G401 (cell line): ENCODE results near the gene IER5. TPM values are rescaled to one million over a fixed set of nuclear protein-coding genes. Genes with fewer than 3 reads are reported as not detected.
"Not testable (repeated sequence)": the region's sequence is repeated elsewhere in the genome, so short reads cannot be mapped to it uniquely, and the experiment has no call there.

Experiments
- DNase-seq: peaks from one replicate; pipeline ENCODE4 v3.0.0-alpha.2; 2015; ENCODE audit warnings: low spot score
- in situ Hi-C: cut with HindIII; loops from 2 replicates; pipeline ENCODE4 v1.10.0; 2016; ENCODE audit warnings: low sequenced_read_pairs, mixed read lengths
- total RNA-seq: library from RNA; depleted of rRNA; stranded (reverse); fragments of >200 nt; shearing (Covaris generic); gene quantifications from 2 replicates; pipeline ENCODE4 v1.2.3, GENCODE V29; 2014

IER5 gene
- total RNA-seq, 1 experiment from 2014 or later = 37.9 TPM

GRCh38 chr1:181108304-181108867, 19.9 kb downstream of the IER5 start:
- no peak for DNase-seq
- in situ Hi-C loops = no loop called here

DNA sequence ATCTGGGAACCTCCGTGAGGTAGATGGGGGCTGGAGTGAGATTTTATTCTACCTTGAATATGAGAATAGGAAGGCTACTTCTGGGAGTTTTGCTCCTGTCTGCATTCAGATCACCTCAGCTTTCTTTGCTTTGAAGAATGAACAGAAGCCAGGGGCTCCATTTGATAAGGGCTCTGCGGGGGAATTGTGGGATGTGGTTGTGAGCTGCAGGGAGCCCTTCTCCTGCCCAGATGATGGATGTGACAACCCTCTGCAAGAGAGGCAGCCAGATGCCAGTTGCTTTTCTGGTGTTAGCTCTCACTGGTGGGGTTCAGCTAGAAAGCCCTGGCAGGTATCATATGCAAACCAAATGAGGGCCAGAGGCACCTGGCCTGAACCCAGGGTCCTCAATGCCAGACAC, 21.5 kb downstream of the IER5 start:
- in situ Hi-C loops = no loop called here
- DNase-seq = no peak

DNA sequence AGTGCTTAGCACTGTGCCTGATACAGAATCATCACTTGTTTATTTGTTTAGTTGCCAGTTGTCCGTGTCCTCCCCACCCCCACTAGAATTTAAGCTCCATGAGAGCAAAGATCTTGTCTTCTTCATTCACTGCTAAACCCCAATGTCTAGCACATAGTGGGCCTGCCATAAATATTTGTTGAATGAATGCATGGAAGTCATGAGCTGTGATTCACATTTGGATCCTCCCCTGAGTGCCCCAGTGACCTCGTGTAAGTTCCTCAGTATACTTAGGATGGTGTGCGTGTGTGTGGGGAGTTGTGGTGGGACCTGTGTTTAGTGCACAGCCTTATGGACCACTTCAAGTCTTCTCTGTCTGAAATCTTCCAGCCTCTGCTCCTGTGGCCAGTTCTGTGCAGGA, 23.1 kb downstream of the IER5 start:
- no peak for DNase-seq
- in situ Hi-C loops = no loop called here

DNA sequence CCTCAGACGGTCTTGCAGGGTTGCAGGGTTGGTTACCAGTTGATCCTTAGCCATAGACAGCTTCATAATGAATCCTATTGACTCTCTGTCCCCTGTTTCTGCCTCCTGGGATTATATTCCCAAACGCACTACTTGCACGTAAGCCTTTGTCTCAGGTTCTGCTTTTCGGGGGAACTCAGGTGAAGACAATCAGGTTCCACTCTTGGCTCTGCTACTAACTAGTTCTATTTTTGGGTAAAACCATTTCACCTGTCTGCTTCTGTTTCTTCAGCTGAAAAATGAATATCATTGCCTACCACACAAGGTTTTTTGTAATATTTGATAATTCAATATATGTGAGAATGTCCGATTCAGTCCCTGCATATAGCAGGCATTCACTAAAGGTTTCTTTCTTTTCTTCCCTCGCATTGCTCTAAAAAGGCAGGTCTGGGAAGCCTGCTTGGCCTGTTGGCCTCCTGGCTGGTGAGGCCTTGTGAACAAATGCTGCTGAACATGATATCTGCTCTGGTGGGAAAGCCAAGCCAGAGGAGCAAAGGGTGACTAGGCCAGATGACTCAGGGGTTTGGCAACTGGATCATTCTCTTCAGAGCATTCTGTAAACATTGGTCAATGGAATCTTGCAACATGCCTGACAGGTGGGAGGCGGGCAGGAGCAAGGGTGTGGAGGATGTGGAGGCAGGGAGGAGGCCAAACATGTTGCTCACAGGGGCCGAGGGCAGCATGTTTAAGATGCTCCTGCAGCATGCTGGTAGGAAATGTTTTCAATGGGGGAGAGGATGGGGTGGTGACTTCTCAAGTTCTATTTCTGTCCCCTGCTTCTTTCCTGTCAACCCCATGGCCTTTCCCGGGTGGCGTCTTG, 23.8 kb downstream of the IER5 start:
- in situ Hi-C loops = no loop called here
- no peak for DNase-seq

DNA sequence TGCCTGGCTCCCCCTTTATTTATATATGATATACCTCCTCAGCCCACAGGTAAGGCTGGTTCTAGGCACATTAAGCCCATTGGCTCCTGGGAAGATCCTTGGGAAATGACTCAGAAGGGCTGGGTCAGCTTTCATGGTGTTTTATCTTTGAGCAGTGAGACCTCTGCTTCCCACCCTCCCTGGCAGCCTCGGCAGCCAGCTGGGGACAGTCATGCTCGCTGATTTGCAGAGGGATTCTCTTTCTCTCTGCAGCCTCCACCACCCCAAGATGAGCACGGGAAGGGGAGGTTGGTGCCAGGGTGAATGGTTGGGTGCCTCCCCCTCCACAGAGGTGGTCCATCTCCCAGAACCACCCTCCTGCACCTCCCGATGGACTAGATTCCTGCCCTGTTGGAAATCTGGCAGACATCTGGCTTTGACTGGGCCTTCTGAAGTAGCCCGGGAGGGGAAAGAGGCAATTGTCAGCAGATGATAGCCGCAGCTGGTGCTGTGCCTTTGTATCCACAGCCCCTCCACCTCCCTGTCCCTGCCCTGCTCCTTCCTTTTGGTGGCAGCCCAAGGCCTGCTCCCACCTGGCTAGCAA, 24.6 kb downstream of the IER5 start:
- DNase-seq = no peak
- in situ Hi-C loops = no loop called here

DNA sequence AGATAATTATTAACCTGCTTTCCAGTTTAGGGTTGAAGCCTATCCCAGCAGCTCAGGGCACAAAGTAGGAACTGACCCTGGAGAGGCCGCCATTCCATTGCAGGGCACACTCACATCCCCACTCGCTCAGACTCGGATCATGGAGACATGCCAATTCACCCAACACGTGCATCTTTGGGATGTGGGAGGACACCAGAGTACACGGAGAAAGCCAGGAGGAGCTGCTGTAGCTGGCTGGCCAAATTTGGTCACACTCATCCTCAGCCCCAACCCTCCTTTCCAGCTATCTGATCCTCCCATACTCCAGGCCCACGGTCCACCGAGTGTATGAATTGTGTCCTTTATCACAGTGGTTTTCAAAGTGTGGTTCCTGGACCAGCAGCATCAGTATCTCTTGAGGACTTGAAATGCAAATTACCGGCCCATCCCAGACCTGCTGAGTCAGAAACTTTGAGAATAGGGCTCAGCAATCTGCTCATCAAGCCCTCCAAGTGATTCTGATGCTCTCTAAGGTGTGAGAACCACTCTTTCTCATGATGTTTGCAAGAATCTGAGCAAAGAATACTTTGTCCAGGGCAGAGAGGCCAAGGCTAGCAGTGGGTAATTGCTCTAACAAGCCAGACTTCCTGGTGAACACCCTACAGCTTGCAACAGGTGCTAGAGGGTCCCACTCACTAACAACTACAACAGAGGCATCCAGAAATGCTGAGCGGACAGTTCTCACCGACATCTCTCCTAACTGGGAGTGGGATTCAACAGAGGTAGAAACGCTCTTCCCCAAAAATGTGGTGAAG, 26.3 kb downstream of the IER5 start:
- DNase-seq = no peak
- in situ Hi-C loops = no loop called here

DNA sequence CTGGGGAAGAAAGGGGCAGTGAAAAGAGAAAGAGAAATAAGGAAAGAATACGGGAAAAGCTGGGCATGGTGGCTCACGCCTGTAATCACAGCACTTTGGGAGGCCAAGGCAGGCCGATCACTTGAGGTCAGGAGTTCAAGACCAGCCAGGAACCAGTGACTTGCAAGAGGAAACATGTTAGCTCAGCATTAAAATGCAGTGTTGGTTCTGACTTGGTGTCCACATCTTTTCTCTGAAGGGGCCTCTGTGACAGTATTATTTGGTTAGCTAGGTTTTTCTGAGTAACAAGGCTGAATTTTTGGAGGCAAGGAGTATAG, 26.8 kb downstream of the IER5 start:
- in situ Hi-C loops = no loop called here
- DNase-seq = no peak

- in situ Hi-C loops = not testable (repeated sequence)
These were observed 27.5 kb downstream of the IER5 start for GRCh38 chr1:181115971-181116370.

DNA sequence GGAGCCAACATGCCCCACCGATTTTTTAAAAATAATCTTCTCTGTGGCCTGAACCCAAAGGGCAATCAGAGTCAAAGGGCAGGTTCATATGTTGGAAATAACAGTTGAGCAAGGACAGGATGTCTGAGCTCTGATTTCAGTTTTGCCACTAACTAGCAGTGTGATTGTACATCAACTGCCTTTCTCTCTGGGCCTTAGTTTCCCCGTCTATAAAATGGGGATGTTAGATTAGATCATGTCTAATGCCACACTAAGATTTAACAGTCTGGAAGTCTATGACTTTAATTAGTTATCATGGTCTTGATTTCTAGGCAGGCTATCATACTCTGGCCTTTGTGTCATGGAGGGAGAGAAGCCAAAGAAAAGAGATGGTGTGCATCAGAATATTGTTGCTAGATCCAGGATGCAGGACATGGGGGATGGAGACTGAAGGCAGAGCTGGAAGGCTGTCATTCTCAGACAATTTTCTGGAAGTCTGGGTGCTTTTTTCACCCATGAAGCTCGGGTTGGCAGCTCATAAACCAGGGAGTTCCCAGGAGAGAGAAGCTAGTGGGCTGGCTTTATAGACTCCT, 28.4 kb downstream of the IER5 start:
- in situ Hi-C loops = no loop called here
- DNase-seq = no peak

More at GRCh38 chr1:181115971-181116370, 27.5 kb downstream of the IER5 start:
- DNase-seq = not testable (repeated sequence)

- in situ Hi-C loops = no loop called here
- DNase-seq = no peak
These were observed 29.3 kb downstream of the IER5 start for GRCh38 chr1:181117648-181118449.

GRCh38 chr1:181119093-181119989, 30.8 kb downstream of the IER5 start:
- in situ Hi-C loops = no loop called here
- no peak for DNase-seq

DNA sequence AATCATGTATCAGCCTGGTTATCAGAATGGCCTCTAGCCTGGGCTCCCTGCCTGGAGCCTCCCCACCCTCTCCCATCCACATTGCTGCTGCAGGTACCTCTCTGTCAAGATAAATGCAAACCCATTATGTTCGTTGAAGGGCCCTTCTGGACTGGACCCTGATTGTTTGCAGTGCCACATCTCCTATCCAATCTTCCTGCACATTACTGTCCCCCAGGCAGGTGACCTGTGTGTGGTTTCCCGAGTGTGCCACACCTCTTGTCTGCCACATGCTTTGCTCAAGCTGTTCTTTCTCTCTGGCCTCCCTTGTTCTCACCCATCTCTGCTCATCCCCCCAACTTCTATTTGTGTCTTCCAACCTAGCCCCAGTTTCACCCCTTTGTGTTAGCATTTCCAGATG, 32.4 kb downstream of the IER5 start:
- in situ Hi-C loops = no loop called here

GRCh38 chr1:181121498-181121897, 33.0 kb downstream of the IER5 start:
- in situ Hi-C loops = no loop called here
- DNase-seq = no peak

More for the DNA sequence above, 32.4 kb downstream of the IER5 start:
- no peak for DNase-seq

- in situ Hi-C loops = no loop called here
These were observed 33.7 kb downstream of the IER5 start for GRCh38 chr1:181122222-181122621.

GRCh38 chr1:181123173-181123572, 34.7 kb downstream of the IER5 start:
- in situ Hi-C loops = no loop called here
- no peak for DNase-seq

More at GRCh38 chr1:181122222-181122621, 33.7 kb downstream of the IER5 start:
- DNase-seq = peak; percentile 94

- in situ Hi-C loops = no loop called here
- no peak for DNase-seq
These were observed 35.8 kb downstream of the IER5 start for GRCh38 chr1:181124291-181124751.

DNA sequence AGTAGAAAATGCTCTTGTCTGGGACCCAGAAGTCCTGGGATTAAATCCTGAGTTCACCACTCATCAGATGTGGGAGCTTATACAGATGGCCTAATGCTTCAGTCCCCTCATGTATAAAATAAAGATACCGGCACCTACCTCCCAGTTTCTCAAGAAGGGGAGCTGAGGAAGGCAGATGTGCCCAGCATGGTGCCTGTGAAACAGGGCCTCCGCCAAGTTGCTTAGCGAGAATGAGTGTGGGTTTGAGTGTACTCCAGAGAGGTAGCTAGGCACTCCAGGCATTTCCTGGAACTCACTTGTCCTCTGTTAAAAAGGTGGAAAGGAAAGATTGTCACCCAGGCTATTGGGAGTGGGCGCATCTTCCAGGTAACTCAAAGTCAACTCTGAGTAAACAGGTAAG, 37.8 kb downstream of the IER5 start:
- DNase-seq = no peak
- in situ Hi-C loops = no loop called here
